ENCODE data around the gene KRTAP4-9. TPM values are rescaled to one million over a fixed set of nuclear protein-coding genes. Genes with fewer than 3 reads are reported as not detected.
A peak's percentile ranks its signal among the peaks of the same experiment; 100 is the strongest.
"Not testable (repeated sequence)": the region's sequence is repeated elsewhere in the genome, so short reads cannot be mapped to it uniquely, and the experiment has no call there.

Gene KRTAP4-9
- total RNA-seq, 1 experiment from 2014 or later: not detected

DNA sequence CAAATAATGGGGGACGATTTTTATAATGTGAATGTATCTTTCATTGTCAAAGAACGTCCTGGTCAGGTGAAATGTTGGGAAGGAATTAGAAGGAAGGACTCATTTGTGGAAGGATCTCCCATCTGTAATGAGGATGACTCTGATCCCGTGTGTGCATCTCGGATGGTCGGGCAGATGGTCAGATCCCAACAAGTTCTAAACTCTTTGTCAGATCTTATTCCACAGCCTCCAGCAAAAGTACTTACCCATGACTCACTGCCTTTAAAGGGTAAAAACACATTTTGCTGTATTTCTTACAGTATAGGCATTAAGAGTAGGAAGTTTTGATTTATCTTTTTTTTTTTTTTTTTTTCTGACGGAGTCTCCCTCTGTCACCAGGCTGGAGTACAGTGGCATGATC, 6.7 kb upstream of the KRTAP4-9 start:
- intact Hi-C loops (cut with micrococcal nuclease): no loop called here
- TF ChIP-seq SIN3A (IDR thresholded peaks at IDR 0.05; ENCODE audit: low read depth): no peak
- no peak for TF ChIP-seq TCF7L2 (IDR thresholded peaks at IDR 0.05; ENCODE audit: borderline replicate concordance, extremely low read depth, insufficient read depth, insufficient read length)
- TF ChIP-seq, protein P1, sequence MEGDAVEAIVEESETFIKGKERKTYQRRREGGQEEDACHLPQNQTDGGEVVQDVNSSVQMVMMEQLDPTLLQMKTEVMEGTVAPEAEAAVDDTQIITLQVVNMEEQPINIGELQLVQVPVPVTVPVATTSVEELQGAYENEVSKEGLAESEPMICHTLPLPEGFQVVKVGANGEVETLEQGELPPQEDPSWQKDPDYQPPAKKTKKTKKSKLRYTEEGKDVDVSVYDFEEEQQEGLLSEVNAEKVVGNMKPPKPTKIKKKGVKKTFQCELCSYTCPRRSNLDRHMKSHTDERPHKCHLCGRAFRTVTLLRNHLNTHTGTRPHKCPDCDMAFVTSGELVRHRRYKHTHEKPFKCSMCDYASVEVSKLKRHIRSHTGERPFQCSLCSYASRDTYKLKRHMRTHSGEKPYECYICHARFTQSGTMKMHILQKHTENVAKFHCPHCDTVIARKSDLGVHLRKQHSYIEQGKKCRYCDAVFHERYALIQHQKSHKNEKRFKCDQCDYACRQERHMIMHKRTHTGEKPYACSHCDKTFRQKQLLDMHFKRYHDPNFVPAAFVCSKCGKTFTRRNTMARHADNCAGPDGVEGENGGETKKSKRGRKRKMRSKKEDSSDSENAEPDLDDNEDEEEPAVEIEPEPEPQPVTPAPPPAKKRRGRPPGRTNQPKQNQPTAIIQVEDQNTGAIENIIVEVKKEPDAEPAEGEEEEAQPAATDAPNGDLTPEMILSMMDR (IDR thresholded peaks at IDR 0.05 in 2 of 3, conservative IDR thresholded peaks at IDR 0.05 in 1 of 3; ENCODE audit: borderline replicate concordance in 1 of 3, insufficient read depth in 1 of 3, low read depth in 2 of 3, low read length in 2 of 3): no peak
- RAD21 ChIA-PET (ENCODE audit: low non-redundant PET in 1 of 2, low total read pairs in 2 of 2, uncharacterized antibody in 2 of 2, unreplicated experiment in 2 of 2): interaction anchor here in 1 of 2 experiments (0.6 kb wide), 1 partner anchor 11 kb away, joined by 3 read pairs; no protein-coding TSS in a partner anchor
- Histone ChIP-seq H3K4me3 (replicated peaks in 1 of 2; ENCODE audit: low read depth in 1 of 2, low read length in 2 of 2) (no peak overlapping the region), H4K20me1 (ENCODE audit: insufficient read depth) (no peaks in the 10 kb centered on the region), H2AFZ (ENCODE audit: low read depth, low read length, poor library complexity, severe bottlenecking) (no peak overlapping the region), H3K4me1 (ENCODE audit: control insufficient read depth in 1 of 2, insufficient read depth in 2 of 2, low read length in 2 of 2) (peaks cover 0 to 27% of the 10 kb centered on the region in 2 experiments; a peak in 3 of 4 replicates), H3K9me2 (ENCODE audit: insufficient read depth) (no peaks in the 10 kb centered on the region), H3K27me3 (ENCODE audit: insufficient read depth, low read length) (no peaks in the 10 kb centered on the region), H3K9ac (ENCODE audit: low read length) (no peak overlapping the region), H3K9me3 (ENCODE audit: control insufficient read depth in 1 of 2, insufficient read depth in 1 of 2, low read depth in 1 of 2, low read length in 2 of 2) (peaks cover 0 to 5% of the 10 kb centered on the region in 2 experiments; a peak in 1 of 4 replicates), H3K4me2 (ENCODE audit: low read length) (no peak overlapping the region), H3K36me3 (ENCODE audit: control insufficient read depth in 1 of 2, insufficient read depth in 2 of 2, low read length in 2 of 2) (peaks cover 0 to 4% of the 10 kb centered on the region in 2 experiments; a peak in 1 of 4 replicates), H3K27ac (ENCODE audit: low read depth, low read length) (no peak overlapping the region), H3K79me2 (ENCODE audit: insufficient read depth, low read length) (no peaks in the 10 kb centered on the region)
- ATAC-seq (no peak), DNase-seq (ENCODE audit: low read depth, low spot score) (no peak)
- CTCF ChIA-PET: no interaction called here
- no TSS peak for BruUV-seq (replicated peaks)
- POLR2A ChIA-PET: no interaction called here

DNA sequence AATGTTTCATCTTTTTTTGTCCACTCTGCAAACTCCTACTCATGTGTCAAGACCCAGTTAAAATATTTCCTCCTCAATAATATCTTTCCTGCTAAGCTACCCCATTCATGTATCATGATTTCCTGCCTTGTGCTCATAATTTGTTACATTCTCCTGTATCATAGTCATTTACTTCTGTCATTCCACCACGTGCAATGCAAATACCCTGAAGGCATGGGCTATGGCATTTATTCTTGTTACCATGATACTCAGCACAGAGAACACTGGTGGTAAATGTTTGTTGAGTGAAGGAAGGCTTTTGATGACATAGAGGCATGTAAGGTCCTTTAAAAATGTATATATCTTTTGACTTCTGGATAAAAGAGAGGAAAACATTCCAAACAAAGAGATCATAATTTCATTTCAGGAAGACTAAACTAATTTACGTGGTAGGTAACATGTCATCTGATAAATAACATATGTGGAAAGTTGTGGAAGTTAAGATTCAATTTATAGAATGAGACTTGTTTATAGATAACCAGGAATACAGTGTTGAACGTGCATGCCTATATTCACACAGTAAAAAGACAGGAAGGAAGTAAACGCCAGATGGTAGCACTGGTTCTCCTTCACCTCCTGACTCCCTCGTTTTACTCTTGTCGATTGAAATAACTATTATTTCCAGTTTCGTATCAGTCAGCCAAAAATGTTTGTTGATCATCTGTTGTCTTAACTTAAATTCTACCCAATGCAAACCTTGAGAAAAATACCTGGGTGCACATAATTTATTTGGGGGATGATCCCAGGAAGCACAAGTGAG, 5.3 kb upstream of the KRTAP4-9 start:
- DNase-seq (ENCODE audit: low read depth, low spot score); H3K4me3 ChIP-seq (replicated peaks in 1 of 2; ENCODE audit: low read depth in 1 of 2, low read length in 2 of 2); CTCF ChIA-PET; H3K27me3 ChIP-seq (ENCODE audit: insufficient read depth, low read length); H3K27ac ChIP-seq (ENCODE audit: low read depth, low read length); H3K9ac ChIP-seq (ENCODE audit: low read length); RAD21 ChIA-PET (ENCODE audit: low non-redundant PET in 1 of 2, low total read pairs in 2 of 2, uncharacterized antibody in 2 of 2, unreplicated experiment in 2 of 2); H3K9me2 ChIP-seq (ENCODE audit: insufficient read depth); H3K36me3 ChIP-seq (ENCODE audit: control insufficient read depth in 1 of 2, insufficient read depth in 2 of 2, low read length in 2 of 2); H4K20me1 ChIP-seq (ENCODE audit: insufficient read depth); H3K4me2 ChIP-seq (ENCODE audit: low read length); ATAC-seq; BruUV-seq (replicated peaks); intact Hi-C loops (cut with micrococcal nuclease); H3K79me2 ChIP-seq (ENCODE audit: insufficient read depth, low read length); H2AFZ ChIP-seq (ENCODE audit: low read depth, low read length, poor library complexity, severe bottlenecking); H3K9me3 ChIP-seq (ENCODE audit: control insufficient read depth in 1 of 2, insufficient read depth in 1 of 2, low read depth in 1 of 2, low read length in 2 of 2); POLR2A ChIA-PET: not testable (repeated sequence)
- H3K4me1 ChIP-seq (ENCODE audit: control insufficient read depth in 1 of 2, insufficient read depth in 2 of 2, low read length in 2 of 2): peaks cover 9 to 39% of the 10 kb centered on the region in 2 experiments
- TF ChIP-seq, protein P2, sequence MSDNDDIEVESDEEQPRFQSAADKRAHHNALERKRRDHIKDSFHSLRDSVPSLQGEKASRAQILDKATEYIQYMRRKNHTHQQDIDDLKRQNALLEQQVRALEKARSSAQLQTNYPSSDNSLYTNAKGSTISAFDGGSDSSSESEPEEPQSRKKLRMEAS (IDR thresholded peaks at IDR 0.05): 0 out of 2 replicates have a peak, but pooled peaks have one; percentile 27
